GM18508 (cell line): ENCODE measurements around the gene PRRT3.

ENCODE experiments used
- ATAC-seq: cut with Tn5 transposase; IDR thresholded peaks from one replicate; pipeline ENCODE4 v1.9.1; 2021; ENCODE audit warnings: moderate number of reproducible peaks; ENCODE audit not compliant: insufficient read depth, unreplicated experiment

Gene PRRT3

DNA sequence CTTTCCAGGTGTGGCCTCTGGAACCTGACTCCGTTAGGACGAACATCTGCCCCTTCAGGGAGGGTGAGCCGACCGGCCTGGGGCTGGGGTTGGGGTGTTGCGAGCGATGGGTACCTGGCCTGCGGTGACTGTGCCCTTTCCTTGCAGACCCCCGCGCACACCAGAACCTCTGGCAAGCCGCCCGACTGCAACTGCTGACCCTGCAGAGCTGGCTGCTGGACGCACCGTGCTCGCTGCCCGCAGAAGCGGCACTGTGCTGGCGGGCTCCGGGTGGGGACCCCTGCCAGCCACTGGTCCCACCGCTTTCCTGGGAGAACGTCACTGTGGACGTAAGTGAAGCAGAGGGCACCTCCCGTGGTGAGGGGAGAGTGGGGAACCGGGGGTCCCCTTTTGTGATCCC lies 24.1 kb downstream of the PRRT3 start:
- ATAC-seq = no peak

DNA sequence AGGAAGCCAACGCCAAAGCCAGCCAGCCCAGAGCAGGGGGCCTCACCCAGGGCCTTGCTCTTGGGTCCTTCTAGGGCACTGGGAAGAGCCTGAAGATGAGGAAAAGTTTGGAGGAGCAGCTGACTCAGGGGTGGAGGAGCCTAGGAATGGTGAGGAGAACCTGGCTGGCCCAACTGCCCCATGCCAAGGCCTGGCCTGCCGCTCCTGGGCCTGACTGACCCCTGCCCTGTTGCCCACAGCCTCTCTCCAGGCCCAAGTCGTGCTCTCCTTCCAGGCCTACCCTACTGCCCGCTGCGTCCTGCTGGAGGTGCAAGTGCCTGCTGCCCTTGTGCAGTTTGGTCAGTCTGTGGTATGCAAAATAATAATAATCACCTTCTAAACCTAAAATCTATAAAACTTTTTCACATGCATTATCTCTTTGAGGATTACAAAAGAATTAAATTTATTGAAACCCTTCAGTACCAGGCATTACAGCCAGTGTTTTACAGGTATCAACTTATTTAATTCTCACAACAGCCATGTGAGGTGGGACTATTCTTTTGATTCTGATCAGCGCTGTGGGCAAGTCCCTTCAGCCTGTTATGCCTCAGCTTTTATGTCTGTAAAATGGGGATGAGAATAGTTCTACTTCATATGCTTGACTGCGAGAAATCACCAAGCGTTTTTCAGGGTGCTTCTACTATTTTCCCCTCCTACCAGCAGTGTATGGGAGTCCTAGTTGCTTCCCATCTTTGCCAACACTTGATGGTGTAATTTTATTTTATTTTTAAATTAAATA lies 33.8 kb downstream of the PRRT3 start:
- ATAC-seq = no peak

DNA sequence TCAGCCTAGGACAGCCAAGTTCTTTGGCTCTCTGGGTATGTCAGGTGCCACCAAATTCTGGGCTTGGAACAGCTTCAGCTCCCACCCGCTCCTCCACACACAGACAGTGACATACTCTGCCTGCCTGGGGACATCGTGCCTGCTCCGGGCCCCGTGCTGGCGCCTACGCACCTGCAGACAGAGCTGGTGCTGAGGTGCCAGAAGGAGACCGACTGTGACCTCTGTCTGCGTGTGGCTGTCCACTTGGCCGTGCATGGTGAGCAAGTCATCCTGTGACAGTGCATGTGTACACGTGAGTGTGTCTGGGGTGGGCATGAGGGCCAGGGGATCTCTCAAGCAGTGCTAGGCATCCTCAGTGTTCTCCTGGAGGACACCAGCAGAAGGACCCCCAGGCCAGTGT lies 34.4 kb downstream of the PRRT3 start:
- no peak for ATAC-seq

- ATAC-seq = no peak
These were observed 35.2 kb downstream of the PRRT3 start, which contains the start of gene IL17RC for GRCh38 chr3:9916734-9917680. IL17RC (plus strand) TSS chr3:9917098; CDS start chr3:9917316, 218 bp downstream.

GRCh38 chr3:9916346-9916733 lies 35.9 kb downstream of the PRRT3 start:
- ATAC-seq = no peak

GRCh38 chr3:9915254-9916141 lies 36.7 kb downstream of the PRRT3 start:
- no peak for ATAC-seq

- ATAC-seq = no peak
These were observed 37.5 kb downstream of the PRRT3 start for GRCh38 chr3:9914559-9915253.

DNA sequence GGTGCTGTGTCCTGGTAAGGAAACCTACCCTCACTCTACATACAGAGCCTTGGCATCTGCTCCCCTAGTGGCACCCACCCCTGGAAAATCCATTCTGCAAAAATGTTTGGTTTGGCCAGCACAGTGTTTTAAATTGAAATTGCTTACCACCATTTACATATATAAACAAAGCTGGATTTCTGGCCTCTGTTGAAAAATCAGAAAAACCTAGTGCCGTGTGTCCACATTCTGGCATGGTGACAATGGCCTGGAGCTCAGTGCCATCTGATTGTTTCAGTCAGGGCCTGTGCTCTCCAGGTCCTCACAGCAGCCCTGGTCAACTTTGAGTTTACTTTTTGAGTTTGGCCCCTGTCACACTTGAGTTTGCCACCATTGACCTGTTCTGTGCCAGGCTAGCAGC lies 38.2 kb downstream of the PRRT3 start:
- ATAC-seq = no peak

DNA sequence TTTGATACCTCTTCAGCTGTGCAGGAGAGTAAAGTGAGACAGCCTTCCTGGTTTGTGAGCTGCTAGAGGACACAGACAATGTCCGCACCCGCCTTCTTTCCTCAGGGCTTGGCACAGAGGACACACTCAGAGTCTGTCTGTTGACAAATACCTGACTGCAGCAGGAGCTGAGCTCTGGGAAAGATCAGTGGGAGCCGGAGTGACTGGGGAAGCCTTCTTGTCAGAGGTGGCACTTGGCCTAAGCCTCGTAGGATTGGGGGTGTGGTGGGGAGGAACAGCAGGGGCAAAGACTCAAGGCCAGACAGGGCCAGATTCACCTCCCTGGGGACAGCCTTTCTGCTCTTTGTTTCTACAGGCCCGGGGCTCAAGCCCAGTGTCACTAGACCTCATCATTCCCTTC lies 38.6 kb downstream of the PRRT3 start:
- ATAC-seq = no peak

DNA sequence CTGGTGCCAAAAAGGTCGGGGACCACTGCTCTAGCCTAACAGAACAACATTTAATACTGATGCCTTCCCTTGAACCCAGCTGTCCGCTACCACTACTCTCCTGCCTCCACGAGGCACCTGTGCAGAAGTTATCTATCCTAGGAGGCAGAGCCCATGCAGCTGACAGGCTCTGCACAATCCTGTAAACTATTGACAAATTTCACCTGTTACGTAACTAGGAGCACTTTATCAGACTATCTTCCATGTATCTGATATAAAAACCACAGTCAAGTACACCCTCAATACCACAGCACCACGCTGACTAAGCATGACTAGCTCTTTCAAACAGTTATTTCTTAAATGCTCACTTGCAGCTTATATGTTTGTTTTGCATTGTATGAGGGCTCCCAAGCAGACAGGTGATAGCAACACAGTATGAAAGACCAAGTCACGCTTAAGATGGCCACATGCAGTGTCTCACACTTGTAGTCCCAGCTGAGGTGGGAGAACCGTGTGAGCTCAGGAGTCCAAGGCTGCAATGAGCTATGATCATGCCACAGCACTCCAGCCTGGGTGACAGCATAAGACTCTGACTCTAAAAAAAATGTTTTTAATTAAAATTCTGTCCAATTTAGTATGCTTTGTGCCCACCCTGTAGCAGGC lies 39.8 kb downstream of the PRRT3 start:
- no peak for ATAC-seq

- no peak for ATAC-seq
These were observed 40.3 kb downstream of the PRRT3 start for GRCh38 chr3:9911863-9912262.

DNA sequence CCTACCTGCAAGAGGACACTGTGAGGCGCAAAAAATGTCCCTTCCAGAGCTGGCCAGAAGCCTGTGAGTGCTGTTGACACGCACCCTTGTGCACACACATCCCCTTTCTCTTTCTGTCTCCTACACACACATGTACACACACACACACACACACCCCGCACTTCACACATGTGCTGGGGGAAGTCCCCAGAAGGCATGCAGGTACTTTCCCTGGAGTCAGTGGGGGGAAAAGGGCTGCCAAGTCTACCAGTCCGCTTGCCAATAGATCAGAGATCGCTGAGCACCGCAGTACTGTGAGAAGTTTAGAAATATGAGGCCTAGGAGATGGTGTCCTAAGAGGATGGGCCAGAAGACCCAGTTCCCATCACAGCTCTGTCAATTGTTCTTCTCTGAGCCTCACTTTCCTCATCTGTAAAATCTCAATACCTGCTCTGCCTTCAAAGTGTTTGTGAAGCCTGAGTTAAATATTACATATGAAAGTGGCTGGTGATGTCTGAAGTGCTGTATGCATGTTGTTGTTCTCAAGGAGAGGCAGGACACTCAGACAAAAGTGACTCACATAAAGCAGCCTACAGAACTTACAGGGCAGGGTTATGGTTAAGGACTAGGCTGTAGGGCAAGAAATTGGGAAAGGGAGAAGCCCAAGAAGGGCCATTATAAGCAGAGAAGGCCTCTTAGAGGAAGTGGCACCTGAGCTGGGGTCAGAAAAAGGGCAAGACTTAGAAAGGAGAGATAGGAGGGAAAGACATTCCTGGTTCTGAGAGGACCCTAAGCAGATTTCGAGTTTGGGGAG lies 42.8 kb downstream of the PRRT3 start:
- no peak for ATAC-seq

GRCh38 chr3:9908286-9908685 lies 43.9 kb downstream of the PRRT3 start:
- ATAC-seq = no peak

- ATAC-seq = no peak
These were observed 45.7 kb downstream of the PRRT3 start for GRCh38 chr3:9906480-9906879.

- ATAC-seq = no peak
These were observed 48.3 kb downstream of the PRRT3 start for GRCh38 chr3:9903904-9904303.

GRCh38 chr3:9903238-9903624 lies 49.0 kb downstream of the PRRT3 start:
- no peak for ATAC-seq

GRCh38 chr3:9902372-9903237 lies 49.6 kb downstream of the PRRT3 start, which contains the start of gene IL17RE:
IL17RE (plus strand) TSS chr3:9902848; CDS start chr3:9902933, 85 bp downstream.
- no peak for ATAC-seq

GRCh38 chr3:9901967-9902366 lies 50.2 kb downstream of the PRRT3 start:
- ATAC-seq = no peak
